Retina (tissue), 1 donor: ENCODE data around the gene LSMEM2.
"Not testable (repeated sequence)": the region's sequence is repeated elsewhere in the genome, so short reads cannot be mapped to it uniquely, and the experiment has no call there.

ENCODE experiments used
- DNase-seq: peaks from one replicate; pipeline ENCODE4 v3.0.0-alpha.2; 2016

The LSMEM2 gene

DNA sequence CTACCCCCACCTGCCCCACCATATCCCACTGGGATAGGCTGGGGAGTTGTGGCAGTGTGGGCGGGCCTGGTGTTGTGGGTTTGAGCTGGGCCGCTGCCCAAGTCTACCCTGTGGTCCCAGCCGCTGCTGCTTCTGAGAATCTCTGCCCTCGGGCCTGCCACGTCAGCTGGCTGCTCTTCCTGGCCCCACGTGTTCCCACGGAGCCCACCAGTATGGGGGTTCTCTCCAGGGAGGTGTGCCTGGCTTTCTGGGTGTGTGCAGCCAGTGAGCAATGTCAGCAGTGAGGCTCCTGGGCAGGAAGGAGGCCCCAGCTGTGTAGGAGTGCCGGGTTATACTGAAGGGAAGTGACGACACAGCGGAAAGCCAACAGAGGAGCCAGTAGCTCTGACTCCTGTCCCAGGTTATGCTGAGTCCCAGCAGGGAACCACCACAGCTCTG, 32.4 kb upstream of the LSMEM2 start:
- no peak for DNase-seq

DNA sequence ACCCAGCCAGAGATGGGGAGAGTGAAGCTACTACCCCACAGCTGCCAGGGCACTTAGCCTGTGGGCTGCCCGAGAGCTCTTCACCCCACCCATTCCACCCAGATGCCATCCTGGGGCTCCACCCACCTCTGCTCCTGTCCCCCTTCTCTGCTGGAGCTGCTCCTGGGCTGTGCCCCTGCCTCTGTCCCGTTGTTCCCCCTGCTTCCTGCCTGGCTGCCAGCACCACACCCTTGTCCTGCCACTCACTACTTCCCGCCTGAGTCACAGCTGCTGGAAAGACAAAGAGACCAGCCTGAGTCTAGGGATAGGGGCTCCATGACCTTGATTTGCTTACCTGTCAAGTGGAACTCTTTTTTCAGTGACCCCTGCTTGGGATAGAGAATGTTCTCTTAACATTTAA, 30.5 kb upstream of the LSMEM2 start:
- no peak for DNase-seq

DNA sequence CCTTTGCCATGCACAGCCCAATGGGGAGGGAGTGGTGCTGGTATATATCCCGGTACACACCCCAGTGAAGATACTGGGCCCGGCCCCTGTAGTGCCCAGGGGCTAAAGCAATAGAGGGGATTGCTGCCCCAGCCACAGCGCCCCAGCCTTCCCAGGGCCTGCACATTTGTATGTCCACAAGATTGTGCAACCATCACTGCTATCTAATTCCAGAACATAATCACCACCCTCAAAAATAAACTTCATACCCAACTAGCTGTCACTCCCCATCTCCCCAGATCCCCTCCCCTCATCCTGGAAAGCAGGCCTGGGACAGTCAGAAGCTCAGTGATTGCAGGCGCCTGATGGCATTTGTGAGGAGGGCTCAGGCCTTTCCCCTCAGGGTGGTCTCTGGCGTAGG, 29.4 kb upstream of the LSMEM2 start:
- DNase-seq: no peak

DNA sequence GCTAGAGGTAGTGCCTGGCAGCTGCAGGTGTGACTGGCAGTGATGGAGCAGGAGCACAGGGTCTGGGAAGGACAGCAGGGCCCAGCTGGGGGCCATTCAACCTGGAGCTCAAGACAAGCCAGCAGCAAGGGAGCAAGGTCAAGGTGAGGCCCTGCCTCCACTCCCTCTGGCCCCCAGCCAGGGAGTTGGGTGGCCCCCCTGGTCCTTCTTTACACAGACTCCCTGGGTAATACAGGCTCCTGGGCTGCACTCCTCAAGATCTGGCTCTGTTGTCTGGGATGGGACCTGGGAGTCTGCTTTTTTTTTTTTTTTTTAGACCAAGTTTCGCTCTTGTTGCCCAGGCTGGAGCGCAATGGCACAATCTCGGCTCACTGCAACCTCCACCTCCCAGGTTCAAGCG, 28.4 kb upstream of the LSMEM2 start:
- no peak for DNase-seq

DNA sequence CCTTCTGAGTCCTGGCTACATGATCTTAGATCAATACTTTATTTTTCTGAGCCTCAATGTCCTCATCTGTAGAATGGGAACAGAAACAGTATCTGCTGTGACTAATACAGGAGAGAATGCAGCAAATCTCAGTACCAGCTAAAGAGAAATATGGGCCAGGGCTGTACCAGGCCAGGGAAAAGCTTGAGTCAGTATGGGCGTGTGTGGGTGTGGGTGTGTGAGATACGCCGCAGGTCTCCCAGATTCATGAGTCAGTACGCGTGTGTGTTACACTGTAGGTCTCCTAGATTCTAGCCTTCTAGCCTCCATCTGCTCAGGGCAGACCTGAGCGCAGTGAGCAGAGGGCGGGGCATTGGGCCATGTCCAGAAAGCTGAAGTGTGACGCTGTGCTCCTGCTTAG, 27.7 kb upstream of the LSMEM2 start:
- DNase-seq: no peak

DNA sequence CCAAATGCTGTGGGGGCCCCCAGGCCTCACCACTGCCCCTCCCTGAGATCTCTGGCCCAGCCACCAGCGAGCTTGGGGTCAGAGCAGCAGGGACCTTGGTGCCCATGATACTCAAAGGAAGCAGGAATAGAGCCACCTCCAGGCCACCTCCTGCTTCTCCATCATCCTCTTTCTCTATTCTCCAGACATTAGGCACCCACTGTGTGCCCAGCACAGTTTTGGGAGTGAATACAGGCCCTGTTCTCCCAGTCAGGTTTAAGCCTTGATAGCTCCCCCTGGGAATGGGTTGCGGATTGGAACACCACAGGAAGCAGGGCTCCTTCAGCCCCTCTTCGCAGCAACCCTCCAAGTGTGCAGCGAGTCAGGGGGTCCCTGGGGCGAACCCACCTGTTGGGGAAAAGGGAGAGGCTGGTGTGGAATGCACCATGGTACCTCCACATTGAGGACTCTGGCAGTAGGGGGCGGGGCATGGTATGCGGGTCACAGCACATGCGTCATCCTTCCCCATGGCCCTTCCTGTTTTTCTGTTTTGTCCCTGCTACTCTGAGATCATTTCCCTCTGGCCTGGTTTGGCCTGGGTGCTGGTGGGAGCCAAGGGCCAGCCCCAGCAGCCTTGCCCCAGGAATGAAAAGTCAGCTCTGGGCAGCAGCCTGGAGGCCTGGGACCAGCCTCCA, 24.2 kb upstream of the LSMEM2 start:
- no peak for DNase-seq

DNA sequence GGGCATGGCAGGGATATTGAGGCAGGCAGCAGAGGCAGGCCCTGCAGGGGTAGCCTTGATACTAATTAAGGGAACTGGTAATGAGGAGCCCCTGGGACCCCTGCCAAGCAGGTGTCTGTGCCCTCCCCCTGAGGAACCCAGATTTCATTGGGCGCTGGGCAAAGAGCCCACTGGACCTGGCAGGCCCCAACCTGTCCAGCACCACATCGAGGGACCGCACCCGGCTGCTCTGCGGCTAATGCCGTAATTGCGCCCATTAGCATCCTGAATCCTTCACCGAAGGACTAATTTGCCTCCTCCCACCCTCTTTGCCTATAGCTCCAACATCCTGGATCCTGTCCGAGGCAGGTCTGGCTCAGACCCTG, 23.7 kb upstream of the LSMEM2 start:
- no peak for DNase-seq

DNA sequence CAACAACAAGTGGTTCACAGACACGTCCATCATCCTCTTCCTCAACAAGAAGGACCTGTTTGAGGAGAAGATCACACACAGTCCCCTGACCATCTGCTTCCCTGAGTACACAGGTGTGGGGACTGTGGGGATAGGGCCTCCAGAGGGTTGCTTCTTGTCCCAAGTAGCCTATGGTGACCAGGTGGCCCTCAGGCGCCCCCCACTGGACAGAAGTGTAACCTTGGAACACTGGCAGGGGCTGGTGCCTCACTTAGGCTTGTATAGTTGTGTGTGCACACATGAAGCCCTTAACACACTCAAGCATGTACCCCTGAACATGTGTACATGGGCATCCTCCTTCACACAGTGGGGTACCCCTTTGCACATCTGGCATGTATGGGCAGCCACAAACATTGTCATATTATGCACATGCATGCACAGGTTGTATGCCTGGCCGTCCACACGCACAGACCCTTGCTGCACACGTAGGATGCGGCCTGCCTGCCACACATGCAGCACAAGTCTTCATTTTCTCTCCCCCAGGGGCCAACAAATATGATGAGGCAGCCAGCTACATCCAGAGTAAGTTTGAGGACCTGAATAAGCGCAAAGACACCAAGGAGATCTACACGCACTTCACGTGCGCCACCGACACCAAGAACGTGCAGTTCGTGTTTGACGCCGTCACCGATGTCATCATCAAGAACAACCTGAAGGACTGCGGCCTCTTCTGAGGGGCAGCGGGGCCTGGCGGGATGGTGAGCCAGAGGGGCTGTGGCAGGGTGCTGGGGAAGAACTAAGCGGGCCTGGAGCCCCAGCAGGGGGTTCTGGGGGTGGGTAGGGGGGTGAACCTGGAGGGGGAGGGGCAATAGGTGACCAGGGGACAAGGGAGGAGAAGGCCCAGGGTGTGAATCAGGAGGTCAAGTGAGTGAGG, 21.7 kb upstream of the LSMEM2 start:
- DNase-seq: peak; percentile 43

DNA sequence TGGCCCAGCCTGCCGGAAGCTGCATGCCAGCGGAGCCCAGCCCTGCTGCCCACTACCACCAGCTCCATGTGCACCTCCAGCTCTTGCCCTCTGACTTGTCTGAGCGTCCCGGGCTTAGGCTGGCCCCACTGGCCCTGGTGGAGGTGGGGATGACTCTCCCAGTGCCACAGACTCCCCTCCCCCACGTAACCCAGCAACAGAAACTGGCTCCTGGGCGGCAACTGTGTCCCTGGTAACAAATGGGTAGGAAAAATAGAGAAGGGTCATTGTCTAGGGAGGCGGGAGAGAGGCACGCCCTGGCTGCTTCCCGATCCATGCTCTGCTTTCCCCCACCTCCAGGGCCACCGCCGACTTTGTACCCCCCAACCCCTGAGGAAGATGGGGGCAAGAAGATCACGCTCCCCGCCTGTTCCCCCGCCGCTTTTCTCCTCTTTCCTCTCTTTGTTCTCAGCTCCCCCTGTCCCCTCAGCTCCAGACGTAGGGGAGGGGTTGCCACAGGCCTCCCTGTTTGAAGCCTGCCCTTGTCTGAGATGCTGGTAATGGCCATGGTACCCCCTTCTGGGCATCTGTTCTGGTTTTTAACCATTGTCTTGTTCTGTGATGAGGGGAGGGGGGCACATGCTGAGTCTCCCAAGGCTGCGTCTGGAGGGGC, 20.7 kb upstream of the LSMEM2 start:
- peak; percentile 73 for DNase-seq

DNA sequence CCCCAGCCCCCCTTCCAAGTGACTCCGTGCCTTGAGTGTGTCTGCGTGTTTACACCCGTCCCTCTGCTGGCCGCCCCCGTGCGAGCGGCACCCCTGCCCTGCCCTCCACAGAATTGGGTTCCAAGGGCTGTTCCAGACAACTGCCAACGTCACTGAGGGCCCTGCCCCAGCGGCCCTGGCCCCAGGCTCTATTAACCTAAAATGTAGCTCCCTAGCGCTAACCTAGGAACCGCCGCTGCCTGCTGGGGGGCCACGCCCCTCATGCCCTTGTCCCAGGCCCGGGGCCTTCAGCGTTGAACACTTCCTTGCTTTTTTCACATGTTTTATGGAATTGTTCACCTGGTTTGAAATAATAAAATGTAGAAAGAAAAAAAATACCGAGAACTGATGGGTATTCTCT, 19.9 kb upstream of the LSMEM2 start:
- no peak for DNase-seq

DNA sequence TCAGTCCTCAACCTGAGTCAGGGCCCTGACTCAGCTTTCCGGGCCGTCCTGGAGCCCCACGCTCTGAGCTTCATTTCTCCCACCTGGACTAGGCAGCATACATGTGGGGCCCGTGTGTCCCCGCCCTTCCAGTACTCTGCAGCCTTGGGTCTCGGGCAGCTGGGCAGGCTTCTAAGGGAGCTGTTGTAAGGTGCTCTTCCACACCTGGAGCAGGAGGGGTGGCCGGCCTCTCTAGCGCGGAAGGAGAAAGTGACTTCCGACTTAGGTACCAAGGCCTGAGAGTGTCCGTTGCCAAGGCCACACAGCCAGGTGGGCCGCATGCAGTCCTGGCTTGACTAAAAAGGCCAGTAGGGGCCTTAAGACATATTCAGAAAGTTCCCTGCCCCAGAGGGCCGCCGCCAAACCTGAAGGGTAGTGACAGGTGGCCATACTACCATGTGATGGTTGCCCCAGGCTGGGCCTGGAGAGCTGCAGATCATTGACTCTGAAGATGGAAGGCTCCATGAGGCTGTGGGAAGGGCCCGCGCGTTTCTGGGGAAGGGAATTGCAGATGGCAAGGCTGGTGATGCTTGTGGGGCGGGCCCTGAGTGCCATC, 19.4 kb upstream of the LSMEM2 start:
- no peak for DNase-seq

DNA sequence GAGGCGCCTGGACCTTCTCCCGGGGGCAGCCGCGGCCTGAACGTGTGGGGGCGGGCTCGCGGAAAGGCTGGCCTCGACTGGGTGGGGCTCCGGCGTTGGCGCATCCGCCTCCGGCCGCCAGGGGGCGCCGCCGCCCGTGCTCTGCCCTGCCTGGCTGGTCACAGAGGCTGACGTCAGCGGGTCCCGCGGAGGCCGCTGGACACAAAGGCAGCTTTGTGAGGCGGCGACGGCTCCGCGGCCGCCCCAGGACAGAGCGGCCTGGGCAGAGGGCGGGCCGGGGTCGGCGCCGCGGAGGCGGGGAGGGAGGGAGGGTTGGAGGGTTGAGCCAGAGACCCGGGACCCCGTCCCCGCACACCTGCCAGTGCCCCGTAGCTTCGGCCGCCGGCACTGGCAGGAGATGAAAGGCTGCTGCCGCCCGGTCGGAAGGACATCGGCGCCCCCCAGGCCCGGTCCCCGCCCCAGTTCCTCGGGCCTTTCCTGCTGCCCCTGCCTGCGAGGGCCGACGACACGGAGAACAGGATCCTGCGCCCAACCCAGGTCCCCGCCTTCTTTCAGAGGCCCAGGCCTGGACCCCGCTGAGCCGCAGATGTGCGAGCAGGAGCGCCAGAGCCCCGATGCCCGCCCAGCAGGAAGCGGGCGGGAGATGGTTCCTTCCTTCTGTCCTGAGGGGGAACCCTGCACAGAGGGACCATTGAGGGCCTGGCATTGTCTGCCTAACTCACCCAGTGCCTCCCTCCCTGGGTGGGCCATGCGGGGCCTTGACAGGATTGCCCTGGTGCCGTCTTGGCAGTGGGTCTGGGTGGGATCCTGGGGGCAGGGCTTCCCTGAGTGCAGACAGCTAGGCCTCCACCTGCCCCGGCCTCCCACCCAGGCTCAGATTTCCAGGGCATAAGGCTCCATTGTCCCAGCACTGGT, 18.6 kb upstream of the LSMEM2 start:
- peak; percentile 98 for DNase-seq

DNA sequence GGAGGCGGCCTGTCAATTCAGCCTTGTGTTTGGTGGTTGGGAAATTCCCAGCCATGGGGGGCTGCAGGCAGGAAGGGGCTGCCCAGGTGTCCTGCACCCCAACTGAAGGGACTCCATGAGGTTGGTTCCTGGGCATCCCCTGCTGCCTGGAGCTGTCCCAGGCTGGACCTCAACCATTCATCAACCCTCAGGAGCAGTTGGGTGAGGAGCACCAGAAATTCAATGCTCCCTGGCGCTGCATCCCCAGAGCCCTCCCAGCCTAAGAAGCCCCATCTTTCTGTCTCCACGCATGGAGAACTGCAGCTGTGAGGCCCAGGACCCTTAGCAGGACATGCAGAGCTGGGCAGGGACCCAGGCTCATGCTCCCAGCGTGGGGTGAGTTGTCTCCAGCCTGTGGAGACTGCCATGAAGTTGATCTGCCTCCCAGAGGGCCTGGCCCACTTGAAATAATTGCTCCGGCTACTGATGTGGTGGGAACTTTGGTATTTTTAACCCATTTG, 17.9 kb upstream of the LSMEM2 start:
- DNase-seq: no peak

DNA sequence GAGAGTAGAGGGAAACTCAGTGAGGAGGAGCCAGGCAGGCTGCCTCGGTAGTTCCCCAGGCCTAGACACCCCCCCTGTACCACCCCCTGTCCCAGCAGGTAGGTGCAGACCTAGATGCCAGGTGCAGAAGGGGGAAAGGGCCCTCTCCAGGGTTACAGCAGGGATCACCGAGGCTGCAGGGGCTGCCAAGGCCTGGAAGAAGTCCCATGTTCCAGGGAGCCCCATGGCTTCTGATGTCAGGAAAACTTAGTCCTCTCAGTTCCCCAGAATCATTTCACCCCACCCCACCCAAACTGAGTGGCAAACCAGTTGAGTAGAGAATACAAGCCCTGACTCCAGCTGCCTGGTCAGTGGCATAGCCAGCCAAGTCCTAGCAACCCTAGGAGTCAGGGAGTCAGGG, 17.4 kb upstream of the LSMEM2 start:
- DNase-seq: no peak

DNA sequence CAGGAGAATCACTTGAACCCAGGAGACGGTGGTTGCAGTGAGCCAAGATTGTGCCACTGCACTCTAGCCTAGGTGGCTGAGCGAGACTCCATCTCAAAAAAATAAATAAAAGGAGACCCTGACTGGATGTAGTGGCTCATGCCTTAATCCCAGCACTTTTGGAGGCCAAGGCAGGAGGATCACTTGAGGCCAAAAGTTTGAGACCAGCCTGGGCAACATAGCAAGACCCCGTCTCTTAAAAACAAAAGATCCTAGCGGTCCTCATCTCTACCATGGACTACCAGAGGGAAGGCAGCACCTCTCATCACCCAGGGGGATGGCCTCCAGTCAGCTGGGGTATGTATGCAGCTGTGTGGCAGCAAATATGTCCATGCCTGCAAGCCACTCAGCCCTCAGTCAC, 16.7 kb upstream of the LSMEM2 start:
- not testable (repeated sequence) for DNase-seq

DNA sequence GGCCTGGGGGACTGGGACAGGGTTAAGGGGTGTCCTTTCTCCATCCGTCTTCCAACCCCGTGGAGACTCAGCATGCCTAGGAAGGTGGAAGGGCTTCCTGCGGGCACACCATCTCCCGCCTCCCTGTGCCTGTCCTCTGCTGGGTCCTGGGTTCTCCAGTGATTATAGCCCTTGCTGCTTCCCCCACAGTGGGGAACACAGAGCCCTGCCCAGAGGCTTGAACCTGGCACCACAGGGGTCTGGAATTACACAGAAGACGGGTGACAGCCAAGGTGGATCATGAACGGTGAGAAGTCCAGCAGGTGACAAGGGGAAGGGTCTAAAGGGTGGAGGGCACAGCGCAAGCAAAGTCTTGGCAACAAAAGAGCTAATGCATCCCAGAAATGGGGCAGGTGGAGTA, 16.1 kb upstream of the LSMEM2 start:
- DNase-seq: no peak

DNA sequence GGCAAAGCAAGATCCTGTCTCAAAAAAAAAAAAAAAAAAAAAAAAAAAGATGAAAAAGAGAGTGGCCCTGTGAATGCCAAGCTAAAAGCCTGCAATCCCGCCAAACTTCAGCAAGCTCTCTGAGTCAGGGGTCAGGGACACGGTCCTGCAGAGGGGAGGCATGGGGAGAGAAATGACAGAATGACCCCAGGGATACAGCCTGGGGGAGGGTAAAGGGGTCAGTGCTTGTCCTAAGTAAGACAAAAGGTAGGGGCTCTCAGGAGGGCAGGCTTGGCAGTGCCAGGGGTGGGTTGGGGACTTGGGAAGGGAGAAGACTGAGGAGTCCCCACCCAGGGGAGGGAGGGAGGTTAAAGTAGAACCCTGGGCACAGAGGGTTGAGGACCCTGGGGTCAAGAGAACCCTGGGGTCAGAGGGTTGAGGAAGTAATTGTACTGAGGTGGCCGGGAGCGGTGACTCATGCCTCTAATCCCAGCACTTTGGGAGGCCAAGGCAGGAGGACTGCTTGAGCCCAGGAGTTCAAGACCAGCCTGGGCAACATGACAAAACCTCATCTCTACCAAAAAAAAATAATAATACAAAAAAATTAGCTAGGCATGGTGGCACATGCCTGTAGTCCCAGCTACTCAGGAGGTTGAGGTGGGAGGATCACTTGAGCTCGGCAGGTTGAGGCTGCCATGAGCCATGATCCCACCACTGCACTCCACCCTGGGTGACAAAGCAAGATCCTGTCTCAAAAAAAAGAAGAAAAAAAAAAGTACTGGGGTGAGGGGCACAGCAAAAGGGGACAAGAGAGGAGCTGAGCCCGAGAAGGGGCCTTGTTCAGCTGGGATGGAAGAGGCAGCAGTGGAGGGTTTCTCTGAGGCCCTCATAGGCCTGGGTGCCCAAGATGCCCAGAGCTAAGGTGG, 15.2 kb upstream of the LSMEM2 start:
- DNase-seq: no peak

DNA sequence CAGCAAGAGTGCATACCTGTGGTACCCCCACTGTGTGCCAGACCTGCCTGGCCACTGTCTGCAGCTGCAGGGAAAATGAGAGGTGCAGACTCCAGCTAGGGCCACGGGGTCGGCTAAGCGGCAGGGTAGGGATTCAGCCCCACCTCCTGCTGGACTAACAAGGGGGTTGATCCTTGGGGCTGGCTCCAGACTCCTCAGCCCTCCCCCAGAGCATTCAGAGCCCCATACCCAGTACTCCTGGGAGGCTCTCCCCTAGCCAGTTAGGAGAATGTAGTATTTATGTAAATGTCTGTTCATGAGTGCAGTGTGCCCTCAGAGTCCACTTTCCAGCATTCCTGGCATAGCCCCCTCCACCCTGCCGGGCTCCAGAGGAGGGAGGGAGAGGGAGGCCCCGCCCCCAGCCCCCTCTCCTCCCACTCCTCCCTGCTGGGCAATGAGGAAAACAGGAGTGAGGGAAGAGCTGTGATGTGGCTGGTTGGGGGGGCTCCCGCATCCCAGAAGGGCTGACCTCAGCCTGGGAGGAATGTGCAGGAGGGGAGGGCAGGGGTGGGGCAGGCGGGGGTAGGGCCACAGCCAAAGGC, 14.4 kb upstream of the LSMEM2 start:
- peak; percentile 87 for DNase-seq

DNA sequence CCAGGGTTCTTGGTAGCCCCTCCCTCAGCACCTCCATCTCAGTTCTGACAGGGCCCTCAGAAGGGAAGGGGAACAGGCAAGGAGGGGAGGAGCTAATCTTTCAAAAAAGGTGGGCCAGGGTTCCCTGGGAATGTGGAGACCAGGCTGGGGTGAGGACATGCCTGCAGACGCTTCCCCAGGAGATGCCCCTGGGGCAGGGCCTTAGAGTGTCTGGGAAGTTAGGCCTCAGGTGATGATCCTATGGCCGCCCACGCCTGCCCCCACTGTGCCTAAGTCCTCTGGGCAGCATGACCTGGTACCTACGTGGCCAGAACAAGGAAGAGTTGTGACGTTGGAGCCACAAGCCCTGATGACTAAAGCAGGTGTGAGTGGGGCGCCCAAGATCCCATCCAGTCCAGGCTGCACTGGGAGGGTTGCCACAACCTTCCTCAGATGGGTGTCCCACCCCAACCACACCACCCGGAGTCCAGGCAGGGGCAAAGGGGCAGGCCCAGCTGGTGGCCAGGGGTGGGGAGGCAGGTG, 13.9 kb upstream of the LSMEM2 start:
- DNase-seq: no peak

DNA sequence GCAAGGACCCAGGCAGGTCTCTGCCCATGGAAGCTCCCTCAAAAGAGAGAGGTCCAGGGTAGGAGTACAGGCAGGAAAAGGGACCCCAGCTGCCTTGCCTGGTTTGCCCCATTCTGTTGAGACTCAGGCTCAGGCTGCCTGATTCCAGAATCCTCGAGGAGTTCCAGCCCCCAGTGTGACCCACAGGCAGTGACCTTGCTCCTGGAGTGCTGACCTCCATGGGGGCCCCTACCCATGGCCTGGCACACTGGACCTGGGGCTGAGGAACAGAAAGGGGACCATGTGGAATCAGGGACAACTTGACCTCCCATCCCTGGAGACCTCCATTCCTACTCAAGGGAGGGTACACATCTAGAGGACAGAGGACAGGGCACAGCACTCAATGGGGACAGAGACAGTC, 13.3 kb upstream of the LSMEM2 start:
- DNase-seq: no peak
